RPMI8226 (cell line): Measurements from ENCODE around the gene EFHC1.

Source experiments
- DNase-seq: peaks from one replicate; pipeline ENCODE4 v3.0.0-alpha.2; 2015

EFHC1 gene

GRCh38 chr6:52503851-52504781, 84.0 kb downstream of the EFHC1 start:
- peak; percentile 89 for DNase-seq

GRCh38 chr6:52504782-52505136, 84.6 kb downstream of the EFHC1 start:
- no peak for DNase-seq

- DNase-seq, result peak; percentile 18
Measured at GRCh38 chr6:52505726-52506409, 85.7 kb downstream of the EFHC1 start.

- DNase-seq, result no peak
Measured at GRCh38 chr6:52506476-52506875, 86.3 kb downstream of the EFHC1 start.

DNA sequence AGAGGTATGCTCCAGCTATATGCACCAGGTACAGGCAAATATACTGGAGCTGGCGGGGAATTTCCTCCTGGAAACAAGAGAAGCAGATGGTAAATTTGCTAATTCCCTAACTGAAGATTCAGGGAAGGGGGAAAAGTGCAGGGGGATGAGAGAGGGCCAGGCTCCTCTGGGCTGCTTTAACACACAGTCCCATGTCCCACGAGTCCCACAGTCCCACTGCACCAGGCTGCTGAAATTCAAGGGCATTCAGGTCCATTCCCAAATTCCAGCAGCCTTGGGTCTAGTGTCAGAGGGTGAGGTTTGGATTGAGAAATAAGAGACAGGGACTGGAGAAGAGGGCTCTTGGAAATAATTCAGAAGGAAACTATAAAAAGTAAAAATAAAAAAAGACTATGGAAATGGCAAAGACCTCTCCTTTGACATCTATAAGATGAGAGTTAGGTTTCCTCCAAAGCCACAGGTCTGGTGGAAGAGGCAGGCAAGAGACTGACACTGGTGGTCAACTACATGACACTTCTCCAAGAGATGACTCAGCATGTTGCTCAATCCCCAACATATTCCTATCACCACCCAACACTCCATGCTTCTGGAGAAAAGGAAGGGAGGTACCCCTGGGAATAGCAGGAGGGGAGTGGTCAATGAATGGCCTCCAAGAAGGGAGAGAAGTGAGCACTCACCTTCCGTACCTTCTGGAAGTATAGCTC, 87.6 kb downstream of the EFHC1 start:
- DNase-seq, result no peak

DNA sequence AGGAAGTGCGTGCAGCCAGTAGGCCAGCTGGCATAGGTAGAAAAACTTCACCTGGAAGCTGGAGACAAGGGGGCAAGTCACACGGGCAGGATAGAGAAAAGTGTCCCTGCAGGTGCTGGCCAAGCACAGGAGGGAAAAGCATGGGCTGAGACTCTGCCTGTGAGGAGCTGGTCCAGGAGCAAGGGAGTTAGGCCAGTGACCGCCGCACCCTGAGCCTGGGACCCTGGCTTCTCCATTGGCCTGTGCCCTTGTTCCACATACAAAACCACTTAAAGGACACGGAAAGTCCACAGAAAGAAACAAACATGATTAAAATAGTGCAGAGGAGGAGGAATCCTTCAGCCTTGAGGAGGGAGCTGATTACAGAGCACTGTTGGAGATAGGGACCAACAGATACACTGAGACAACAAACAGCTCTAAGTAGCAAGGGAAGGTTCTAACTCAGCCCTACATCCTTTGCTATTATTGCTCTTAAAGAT, 88.2 kb downstream of the EFHC1 start:
- no peak for DNase-seq

DNA sequence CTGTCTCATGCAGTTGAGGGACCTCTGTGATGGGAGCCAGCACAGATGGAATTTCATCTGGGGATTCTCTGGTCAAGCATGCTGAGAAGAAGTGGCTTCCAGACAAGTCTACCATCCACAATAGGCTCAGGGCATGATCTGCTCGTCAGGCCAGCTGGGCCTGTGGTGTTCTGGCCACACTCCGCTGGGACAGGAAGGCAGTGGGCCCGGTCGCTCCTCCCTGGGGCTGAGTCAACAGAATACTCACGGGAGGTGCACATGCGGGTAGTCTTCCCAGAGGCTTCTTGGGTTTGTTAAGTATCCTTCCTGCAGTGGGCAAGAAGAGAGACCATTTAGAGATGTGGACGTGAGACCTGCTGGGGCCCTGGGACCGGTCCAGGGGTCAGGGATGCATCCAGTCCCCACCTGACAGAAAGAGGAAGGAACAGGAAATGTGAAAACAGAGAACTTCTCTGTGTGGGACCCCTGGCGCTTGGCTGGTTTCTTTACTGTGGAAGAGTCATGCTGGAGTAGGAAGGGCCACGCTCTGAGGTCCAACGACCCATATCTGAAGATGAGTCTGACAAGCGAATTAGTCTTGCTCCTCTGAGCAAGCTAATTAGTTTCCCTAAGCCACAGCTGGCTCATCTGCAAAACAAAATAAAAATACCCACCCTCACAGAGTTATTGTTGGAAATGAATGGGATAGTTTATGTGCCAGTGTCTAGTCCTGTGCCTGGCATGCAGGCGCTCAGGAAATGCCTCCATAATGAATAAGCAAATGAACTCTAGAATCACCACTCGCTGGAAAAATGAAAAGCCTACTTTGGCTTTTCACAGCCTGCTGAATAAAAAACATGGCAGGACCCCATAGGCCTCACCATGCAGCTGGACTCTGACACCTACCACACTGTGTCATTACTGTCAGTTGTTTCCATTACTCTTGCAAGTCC, 89.4 kb downstream of the EFHC1 start:
- no peak for DNase-seq

DNA sequence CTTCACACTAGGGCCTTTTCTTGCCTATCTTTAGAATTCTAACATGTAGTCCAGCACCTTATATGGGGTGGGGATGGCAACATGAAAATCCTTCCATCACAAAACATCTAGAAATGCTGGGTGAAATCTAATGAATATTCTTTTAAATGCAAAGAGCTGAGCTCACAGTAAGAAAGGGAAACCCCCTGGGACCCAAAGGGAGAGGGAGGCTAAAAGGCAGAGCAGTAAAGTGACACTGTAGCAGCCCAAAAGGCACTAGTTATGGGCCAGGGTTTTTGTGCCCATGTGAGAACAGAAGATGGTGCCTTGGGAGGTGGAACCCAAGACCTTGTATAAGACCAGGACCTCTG, 90.0 kb downstream of the EFHC1 start:
- no peak for DNase-seq

- DNase-seq, result no peak
Measured at GRCh38 chr6:52511163-52511562, 91.0 kb downstream of the EFHC1 start.

DNA sequence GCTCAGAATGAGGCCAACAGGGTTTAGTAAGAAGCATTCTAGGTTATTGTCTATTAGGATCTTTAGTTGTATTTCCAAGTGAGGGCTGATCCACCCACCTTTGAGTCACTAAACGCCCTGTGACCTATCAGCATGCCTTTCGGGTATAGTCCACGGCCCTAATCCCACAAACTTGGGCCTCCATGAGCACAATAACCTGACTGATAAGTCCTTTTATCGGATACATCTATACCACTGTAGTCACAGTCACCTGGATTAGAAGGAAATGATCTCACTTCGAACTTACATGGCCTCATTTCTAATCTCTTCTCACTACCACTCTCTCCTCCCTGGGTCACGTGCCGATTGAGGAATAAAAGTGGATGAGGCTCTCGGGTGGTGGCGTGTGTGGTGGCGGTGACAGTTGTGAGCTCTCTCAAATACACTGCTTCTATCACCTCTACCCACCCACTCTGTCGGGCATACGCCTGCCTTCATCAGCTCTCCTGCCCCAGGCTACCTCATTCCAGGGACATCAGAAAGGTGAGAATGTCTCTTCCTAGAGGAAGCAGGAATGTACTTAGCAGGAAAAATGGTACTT, 91.5 kb downstream of the EFHC1 start:
- DNase-seq, result no peak

DNA sequence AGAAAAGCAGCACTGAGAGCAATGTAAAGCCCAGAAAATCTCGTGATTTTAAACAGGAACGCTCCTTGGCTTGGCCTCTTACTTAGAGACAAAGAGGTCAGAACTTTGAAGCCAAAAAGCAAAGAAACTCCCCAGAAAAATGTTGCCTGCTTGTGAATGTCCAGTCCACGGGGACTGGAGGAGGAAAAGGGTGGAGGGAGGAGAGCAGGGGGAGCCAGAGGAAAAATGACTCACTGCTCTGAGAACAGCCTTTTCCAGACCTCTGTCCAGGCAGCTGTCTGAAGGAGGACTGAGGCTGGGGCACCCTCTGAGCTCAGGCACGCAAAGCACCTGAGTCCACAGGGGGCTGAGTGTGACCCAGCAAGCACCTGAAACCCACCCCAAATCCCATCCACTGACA, 92.1 kb downstream of the EFHC1 start:
- DNase-seq, result no peak

- no peak for DNase-seq
Measured at GRCh38 chr6:52513464-52513863, 93.3 kb downstream of the EFHC1 start.

GRCh38 chr6:52513896-52514295, 93.8 kb downstream of the EFHC1 start:
- no peak for DNase-seq

DNA sequence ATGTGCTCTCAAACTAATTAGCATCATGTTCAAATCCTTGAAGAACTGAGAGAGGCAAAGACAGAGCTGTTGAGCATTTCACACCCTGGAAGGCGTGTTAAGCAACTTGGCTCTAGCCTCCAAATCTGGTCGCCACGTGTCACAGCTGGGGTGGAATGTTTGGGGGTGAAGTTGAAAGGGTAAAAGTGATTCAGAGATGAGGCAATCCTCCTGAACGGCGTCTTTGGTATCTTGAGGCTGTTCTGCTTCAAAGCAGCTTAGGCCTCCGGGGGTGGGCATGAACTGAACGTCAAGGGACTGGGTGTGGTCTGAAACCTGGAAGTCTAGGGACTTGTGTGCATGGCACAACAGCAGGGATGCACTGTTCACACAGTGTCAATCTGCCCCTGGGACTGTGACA, 94.4 kb downstream of the EFHC1 start:
- no peak for DNase-seq

GRCh38 chr6:52515219-52515960, 95.2 kb downstream of the EFHC1 start:
- DNase-seq, result no peak

DNA sequence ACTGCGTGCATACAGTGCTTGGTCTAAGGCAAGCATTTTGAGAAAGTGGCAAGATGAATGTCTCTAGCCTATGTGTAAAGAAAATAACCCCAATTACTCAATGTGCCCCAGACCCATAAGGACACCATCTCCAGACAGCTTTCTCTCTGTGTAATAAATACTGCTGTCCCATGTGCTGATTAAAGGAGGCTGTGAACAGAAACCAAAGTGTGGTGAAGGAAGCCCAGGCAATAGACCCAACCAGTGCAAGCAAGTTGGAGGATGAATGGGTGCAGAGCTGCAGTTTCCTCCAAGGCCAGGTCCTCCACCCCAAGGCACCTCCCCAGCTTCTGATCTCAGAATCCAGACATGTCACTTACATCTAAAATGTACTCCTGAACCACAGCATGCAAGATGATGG, 96.1 kb downstream of the EFHC1 start:
- DNase-seq, result no peak

GRCh38 chr6:52516943-52517342, 96.8 kb downstream of the EFHC1 start:
- no peak for DNase-seq

- peak; percentile 34 for DNase-seq
Measured at GRCh38 chr6:52517502-52518278, 97.5 kb downstream of the EFHC1 start.

- DNase-seq, result no peak
Measured at GRCh38 chr6:52518279-52518945, 98.3 kb downstream of the EFHC1 start.

GRCh38 chr6:52519618-52520017, 99.5 kb downstream of the EFHC1 start:
- DNase-seq, result no peak
